Suprapubic skin (tissue), 4 donors: Measurements from ENCODE around the gene CPTP. TPM values are rescaled to one million over a fixed set of nuclear protein-coding genes. Genes with fewer than 3 reads are reported as not detected.

Experiments
- DNase-seq, 2 donors: peaks; one replicate each; pipeline ENCODE4 v3.0.0-alpha.2; 2019; ENCODE audit warnings: low spot score in 2 of 2
- H3K27ac ChIP-seq: fragments of 200-600 bp; sonication (generic); one replicate; pipeline ENCODE4 v1.5.1; 2019
- H3K27me3 ChIP-seq: fragments of 200-600 bp; sonication (generic); one replicate; pipeline ENCODE4 v1.5.1; 2019
- H3K36me3 ChIP-seq: fragments of 200-600 bp; sonication (generic); one replicate; pipeline ENCODE4 v1.5.1; 2019
- H3K4me1 ChIP-seq: fragments of 200-600 bp; sonication (generic); one replicate; pipeline ENCODE4 v1.5.1; 2019
- H3K4me3 ChIP-seq: fragments of 200-600 bp; sonication (generic); one replicate; pipeline ENCODE4 v1.5.1; 2019; ENCODE audit warnings: mild to moderate bottlenecking
- H3K9me3 ChIP-seq: fragments of 200-600 bp; sonication (generic); one replicate; pipeline ENCODE4 v1.5.1; 2019
- EP300 ChIP-seq: sonication (generic); formaldehyde crosslinking; IDR thresholded peaks from one replicate; pipeline ENCODE4 v1.6.1; 2017; ENCODE audit warnings: antibody characterized with exemption
- POLR2A ChIP-seq, 2 donors: fragments of 450-650 bp; IDR thresholded peaks; one replicate each; pipeline ENCODE4 v1.6.1; 2017; ENCODE audit warnings: antibody characterized with exemption in 2 of 2, mild to moderate bottlenecking in 2 of 2, moderate library complexity in 2 of 2
- POLR2AphosphoS5 ChIP-seq, 3 donors: sonication (generic); formaldehyde crosslinking; IDR thresholded peaks; one replicate each; pipeline ENCODE4 v1.6.1; 2017; ENCODE audit warnings: antibody characterized with exemption in 3 of 3
- WGBS: methylation state at CpG from one replicate; pipeline ENCODE4 v1.1.5; 2018; 5-methylcytosine and 5-hydroxymethylcytosine counted together
- total RNA-seq, 4 donors: library from RNA; depleted of rRNA; stranded (reverse); fragments of >200 nt; gene quantifications; one replicate each; pipeline ENCODE4 v1.1.0, GENCODE V29; 2016
- TF ChIP-seq, protein P1 (sequence below), 2 donors: fragments of 200-600 bp in 1 of 2; fragments of 450-650 bp in 1 of 2; sonication (generic) in 1 of 2; IDR thresholded peaks; one replicate each; pipeline ENCODE4 v1.5.1; 2016 to 2019; ENCODE audit warnings: antibody characterized with exemption in 2 of 2, mild to moderate bottlenecking in 1 of 2, moderate library complexity in 1 of 2

CPTP gene
- total RNA-seq, 4 donors from 2014 or later: 32.5 to 60.4 (median 54.3) TPM

DNA sequence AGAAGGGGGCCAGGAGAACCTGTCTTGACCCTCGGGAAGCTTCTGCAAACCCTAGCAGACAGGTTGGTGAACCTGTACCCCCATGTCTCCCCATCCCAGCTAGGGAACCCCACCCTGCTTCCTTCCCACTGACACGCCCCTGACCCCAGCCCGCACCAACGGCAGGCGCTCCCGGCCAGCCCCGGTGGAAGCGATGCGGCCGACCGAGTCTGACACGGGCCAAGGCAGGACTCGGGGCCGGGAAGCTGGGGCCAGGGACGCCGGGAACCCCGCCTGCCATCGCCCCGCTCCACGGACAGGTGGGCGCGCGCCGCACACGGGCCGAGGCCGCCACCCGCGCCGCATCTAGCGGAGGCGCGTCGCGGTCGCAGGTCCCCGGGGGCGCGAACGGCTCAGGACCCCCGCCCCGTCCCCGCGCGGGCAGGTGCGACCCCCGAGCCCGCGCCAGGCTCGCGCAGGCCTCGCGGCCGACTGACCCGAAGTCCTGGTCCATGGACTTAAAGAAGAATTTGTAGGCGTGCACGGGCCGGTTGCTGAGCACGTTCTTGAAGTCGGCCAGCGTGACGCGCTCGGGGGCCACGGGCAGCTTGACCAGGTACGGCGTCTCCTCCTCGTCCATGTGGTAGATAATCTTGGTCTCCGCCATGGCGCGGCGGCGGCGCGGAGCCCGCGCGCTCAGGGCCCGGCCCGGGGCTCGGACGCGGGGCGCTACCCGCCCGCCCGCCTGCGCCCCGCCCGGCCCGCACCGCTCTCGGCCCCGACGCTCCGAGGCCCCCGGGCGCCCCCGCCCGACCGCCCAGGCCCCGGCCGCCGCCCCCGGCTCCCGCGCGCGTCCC is 24.0 kb downstream of the CPTP start:
- TF ChIP-seq POLR2AphosphoS5 (IDR thresholded peaks at IDR 0.05): no peak
- no peak for TF ChIP-seq EP300
- TF ChIP-seq, protein P1, sequence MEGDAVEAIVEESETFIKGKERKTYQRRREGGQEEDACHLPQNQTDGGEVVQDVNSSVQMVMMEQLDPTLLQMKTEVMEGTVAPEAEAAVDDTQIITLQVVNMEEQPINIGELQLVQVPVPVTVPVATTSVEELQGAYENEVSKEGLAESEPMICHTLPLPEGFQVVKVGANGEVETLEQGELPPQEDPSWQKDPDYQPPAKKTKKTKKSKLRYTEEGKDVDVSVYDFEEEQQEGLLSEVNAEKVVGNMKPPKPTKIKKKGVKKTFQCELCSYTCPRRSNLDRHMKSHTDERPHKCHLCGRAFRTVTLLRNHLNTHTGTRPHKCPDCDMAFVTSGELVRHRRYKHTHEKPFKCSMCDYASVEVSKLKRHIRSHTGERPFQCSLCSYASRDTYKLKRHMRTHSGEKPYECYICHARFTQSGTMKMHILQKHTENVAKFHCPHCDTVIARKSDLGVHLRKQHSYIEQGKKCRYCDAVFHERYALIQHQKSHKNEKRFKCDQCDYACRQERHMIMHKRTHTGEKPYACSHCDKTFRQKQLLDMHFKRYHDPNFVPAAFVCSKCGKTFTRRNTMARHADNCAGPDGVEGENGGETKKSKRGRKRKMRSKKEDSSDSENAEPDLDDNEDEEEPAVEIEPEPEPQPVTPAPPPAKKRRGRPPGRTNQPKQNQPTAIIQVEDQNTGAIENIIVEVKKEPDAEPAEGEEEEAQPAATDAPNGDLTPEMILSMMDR (IDR thresholded peaks at IDR 0.05): no peak
- no peak for TF ChIP-seq POLR2A (IDR thresholded peaks at IDR 0.05)
- WGBS: 0% methylated on average over 6 of the region's 109 CpGs
- Histone ChIP-seq H3K4me1 (peaks cover 74% of the 10 kb centered on the region), H3K36me3 (no peaks in the 10 kb centered on the region), H3K9me3 (no peaks in the 10 kb centered on the region), H3K27me3 (peaks cover 7% of the 10 kb centered on the region), H3K4me3 (peak overlapping the region; percentile 81), H3K27ac (peak overlapping the region; percentile 71)
- no peak for DNase-seq

DNA sequence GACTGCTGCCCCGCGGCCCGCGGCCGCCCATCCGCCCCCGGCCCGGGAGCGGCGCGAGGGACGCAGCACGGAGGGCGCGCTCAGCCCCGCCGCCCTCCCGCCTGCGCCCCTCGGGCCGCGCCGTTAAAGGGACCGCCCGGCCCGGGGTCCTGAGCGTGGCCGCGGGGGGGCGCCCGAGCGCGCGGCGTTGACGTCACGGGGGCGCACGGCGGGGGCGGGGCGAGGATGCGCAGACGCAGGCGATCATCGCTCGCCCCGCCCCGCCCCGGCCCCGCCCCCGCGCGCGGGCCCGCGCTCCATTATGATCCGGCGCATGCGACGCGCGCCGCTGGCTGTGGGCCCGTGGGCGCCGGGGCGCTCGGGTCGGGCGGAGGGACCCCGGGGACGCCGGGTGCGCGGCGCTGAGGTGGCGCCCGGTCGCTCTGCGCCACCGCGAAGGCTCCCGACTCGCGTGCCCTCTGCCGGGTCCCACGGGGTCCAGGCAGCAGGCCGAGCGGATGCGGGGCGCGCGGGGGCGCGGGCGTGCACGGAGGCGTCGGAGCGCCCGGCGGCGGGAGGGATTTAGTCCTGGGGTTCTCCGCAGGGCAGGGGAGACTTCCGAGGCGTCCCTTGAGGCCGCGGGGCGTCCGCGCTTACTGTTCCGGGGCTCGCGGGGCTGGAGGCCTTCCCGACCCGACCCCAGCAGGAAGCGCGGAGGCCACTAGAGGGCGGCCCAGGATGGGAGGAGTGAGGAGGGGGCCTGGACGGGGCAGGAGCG is 24.8 kb downstream of the CPTP start, which contains the start of gene DVL1:
Gene DVL1, minus strand, starts transcription at position 163 of the 757 bp plus-strand sequence. CDS start 353 bp downstream, outside the sequence.
- Histone ChIP-seq H3K4me3 (peak within 1 kb of the TSS; percentile 81), H3K9me3 (no peaks in the 10 kb centered on the region), H3K36me3 (no peaks in the 10 kb centered on the region), H3K27me3 (peaks cover 14% of the 10 kb centered on the region), H3K27ac (peak within 1 kb of the TSS; percentile 90), H3K4me1 (peaks cover 74% of the 10 kb centered on the region)
- WGBS: no CpG with 5 or more reads among the region's 122 CpGs
- no peak for TF ChIP-seq POLR2A (IDR thresholded peaks at IDR 0.05)
- TF ChIP-seq, protein P1 (IDR thresholded peaks at IDR 0.05): peak in 1 of 2 donors; percentile 56
- DNase-seq: no peak

DNA sequence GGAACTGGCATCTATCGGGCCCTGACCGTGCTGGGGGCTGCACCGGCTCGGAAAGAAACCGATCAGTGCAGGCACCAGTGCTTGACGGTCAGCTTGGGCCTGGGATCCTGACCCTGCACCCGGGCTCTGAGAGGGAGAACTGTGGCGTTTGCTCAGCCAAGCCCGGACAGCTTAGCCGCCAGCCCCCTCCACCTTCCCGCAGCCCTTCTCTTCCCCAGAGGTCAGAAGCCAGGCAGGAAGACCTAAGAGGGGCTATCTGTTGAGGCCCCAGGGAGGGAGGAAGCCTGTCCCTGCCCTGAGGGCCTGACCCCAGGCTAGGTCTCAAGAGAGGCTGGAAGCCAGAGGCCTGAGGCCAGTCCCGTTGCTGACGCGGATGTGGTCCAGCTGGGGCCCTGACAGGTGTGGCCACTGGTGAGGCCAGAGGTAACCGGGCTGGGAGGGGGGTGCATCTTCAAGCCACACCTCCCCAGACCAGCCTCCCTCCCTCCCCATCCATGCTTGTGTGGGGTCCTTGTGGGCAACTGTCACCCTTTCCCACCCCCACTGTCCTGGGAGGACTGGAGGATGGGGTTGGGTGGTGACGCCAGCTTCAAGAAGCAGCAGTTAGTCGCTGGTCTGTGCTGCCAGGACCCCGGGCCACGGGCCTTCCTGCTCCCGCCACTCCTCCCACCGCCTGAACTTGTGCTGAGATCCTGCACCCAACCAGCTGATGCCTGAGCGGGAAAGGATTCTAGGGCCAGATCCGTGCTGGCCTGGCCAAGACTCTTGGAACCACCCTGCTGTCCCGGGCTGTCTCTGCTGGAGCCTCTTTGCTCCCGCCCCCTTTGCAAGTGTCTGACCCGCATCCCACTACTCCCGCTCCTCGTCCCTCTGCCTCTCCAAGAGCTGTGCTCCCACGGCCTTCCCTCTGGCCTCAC is 27.2 kb downstream of the CPTP start:
- 48% methylated on average over 6 of the region's 29 CpGs for WGBS
- peak overlapping the region; percentile 17 for H3K4me3 ChIP-seq
- H3K27ac ChIP-seq: peak overlapping the region; percentile 3

DNA sequence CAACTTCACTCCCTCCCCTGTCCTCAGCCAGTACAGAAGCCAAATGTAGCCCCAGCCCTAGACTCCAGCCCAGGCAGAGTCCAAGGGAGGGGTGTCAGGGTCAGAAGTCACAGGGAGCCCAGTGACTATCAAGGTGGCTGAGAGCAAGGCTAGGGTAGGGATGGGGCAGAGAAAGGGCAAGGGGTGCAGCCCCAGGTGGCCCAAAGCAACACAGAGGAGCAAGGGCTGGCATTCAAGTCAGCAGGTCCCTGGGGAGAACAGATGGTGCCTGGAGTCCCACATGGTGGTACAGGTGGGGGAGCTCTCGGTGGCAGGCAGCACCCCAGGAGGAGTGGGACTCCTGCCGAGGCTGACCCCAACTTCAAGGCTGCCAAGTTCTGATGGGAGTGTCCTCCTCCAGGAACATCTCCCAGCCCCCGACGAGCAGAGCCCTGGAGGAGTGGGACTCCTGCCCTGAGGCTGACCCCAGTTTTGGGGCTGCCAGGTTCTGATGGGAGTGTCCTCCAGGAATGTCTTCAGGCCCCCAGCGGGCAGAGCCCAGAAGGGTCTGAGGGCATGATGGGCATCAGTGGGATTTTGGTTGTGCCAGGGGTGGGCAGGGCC is 28.3 kb downstream of the CPTP start:
- Histone ChIP-seq H3K4me1 (peaks cover 70% of the 10 kb centered on the region), H3K27ac (no peak overlapping the region), H3K27me3 (peaks cover 26% of the 10 kb centered on the region), H3K36me3 (no peaks in the 10 kb centered on the region), H3K9me3 (no peaks in the 10 kb centered on the region), H3K4me3 (no peak overlapping the region)
- no peak for DNase-seq
- TF ChIP-seq POLR2AphosphoS5 (IDR thresholded peaks at IDR 0.05) (no peak), EP300 (no peak), POLR2A (IDR thresholded peaks at IDR 0.05) (no peak)
- TF ChIP-seq, protein P1 (IDR thresholded peaks at IDR 0.05): no peak
- WGBS: no CpG with 5 or more reads among the region's 5 CpGs

More for the DNA sequence above, 27.2 kb downstream of the CPTP start:
- no peaks in the 10 kb centered on the region for H3K9me3 ChIP-seq
- H3K4me1 ChIP-seq: peaks cover 74% of the 10 kb centered on the region
- no peak for DNase-seq
- H3K27me3 ChIP-seq: peaks cover 26% of the 10 kb centered on the region
- TF ChIP-seq, protein P1 (IDR thresholded peaks at IDR 0.05): no peak
- TF ChIP-seq EP300 (no peak), POLR2A (IDR thresholded peaks at IDR 0.05) (no peak), POLR2AphosphoS5 (IDR thresholded peaks at IDR 0.05) (no peak)
- no peaks in the 10 kb centered on the region for H3K36me3 ChIP-seq
